B cell (primary cell): ENCODE data around the gene ADARB2.

Experiments
- CTCF ChIP-seq: fragments of 200-600 bp; IDR thresholded peaks from one replicate; pipeline ENCODE4 v1.8.0; 2022; ENCODE audit warnings: antibody characterized with exemption, mild to moderate bottlenecking
- EZH2 ChIP-seq: IDR thresholded peaks from 2 replicates; pipeline ENCODE4 v1.6.1; 2012; ENCODE audit warnings: borderline replicate concordance, low read depth, mild to moderate bottlenecking, moderate library complexity, low read length; ENCODE audit not compliant: insufficient read depth, poor library complexity, severe bottlenecking

- TF ChIP-seq CTCF (no peak), EZH2 (no peak)
Measured at GRCh38 chr10:1206601-1207000, 530.7 kb downstream of the ADARB2 start.
